WTC11 (cell line): Measurements from ENCODE around the gene TP53INP2.

Experiments
- SOX15 ChIP-seq: fragments of 250-450 bp; sonication (Bioruptor Pico); IDR thresholded peaks from 2 replicates; pipeline ENCODE4 v1.9.0; 2021; ENCODE audit warnings: mild to moderate bottlenecking
- ZNF512 ChIP-seq: sonication (generic); formaldehyde crosslinking; IDR thresholded peaks from 2 replicates; pipeline ENCODE4 v1.8.1; 2022; ENCODE audit warnings: missing genetic modification reagents, borderline replicate concordance

DNA sequence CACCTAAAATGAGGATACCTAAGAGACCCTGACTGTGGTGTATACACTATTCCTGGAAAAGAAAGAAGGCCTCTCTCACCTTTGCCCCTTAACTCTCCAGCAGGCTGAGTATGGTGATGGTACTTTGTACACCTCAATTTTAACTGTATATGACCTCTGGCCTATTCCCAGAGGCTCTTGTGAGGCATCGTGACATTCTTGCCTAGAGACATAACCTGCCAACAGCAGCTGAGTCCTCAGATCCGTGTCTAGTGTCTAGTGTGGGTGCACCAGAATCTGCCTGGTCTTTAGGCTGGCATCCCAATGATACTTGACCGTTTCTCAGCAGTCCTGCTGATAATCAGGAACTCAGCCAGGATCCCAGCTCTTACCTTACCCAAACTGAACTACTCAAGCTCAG is 20.0 kb downstream of the TP53INP2 start:
- no peak for TF ChIP-seq ZNF512
- no peak for TF ChIP-seq SOX15
